ENCODE results near the gene SLC26A1.

The SLC26A1 gene

DNA sequence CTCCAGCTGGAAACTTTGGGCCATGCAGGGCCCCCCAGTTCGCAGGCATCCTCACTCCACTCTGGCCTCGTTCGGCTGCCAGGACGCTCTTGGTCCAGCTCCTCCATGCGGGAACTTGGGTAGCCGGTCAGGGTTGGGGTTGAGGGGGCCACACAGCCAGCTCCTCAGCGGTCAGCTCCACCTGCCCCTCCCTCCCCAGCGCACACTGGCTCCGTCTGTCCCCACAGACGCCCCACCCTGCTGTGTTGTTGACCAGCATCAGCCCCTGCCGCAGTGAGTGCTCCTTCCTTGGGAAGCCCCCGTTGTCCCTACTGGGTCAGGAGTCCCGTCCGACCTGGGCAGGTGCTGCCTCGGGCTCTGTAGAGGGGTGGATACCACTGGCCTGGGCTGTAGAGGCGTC lies 24.0 kb upstream of the SLC26A1 start:
- WGBS (ENCODE audit: extremely low coverage, insufficient coverage, insufficient read length): no CpG with 5 or more reads among the region's 16 CpGs
- no peak overlapping the region for H3K9ac ChIP-seq (ENCODE audit: low read length)
- peaks cover 6% of the 10 kb centered on the region for H3K9me3 ChIP-seq (ENCODE audit: insufficient read depth, low read depth, low read length)
- H2BK5ac ChIP-seq (ENCODE audit: low read depth, low read length, poor library complexity): no peak overlapping the region
- no peak overlapping the region for H2AFZ ChIP-seq (ENCODE audit: insufficient read depth, low read length, poor library complexity)
- no peak overlapping the region for H2AK5ac ChIP-seq (ENCODE audit: low read length)
- H3K79me2 ChIP-seq (ENCODE audit: control insufficient read depth, insufficient read depth, low read length, poor library complexity): no peaks in the 10 kb centered on the region
- peaks cover 1% of the 10 kb centered on the region for H3K79me1 ChIP-seq (ENCODE audit: low read length)
- H3K36me3 ChIP-seq (ENCODE audit: control insufficient read depth in 1 of 2, insufficient read depth in 2 of 2, low read length in 2 of 2): peaks cover 0 to 6% of the 10 kb centered on the region in 2 experiments
- no peak overlapping the region for H3K23ac ChIP-seq (ENCODE audit: low read length)
- H4K8ac ChIP-seq (ENCODE audit: low read depth, low read length): no peak overlapping the region
- H3K27ac ChIP-seq (ENCODE audit: low read depth, low read length): no peak overlapping the region
- DNase-seq: no peak
- H2BK120ac ChIP-seq (ENCODE audit: insufficient read depth, low read length, poor library complexity): no peak overlapping the region
- H4K91ac ChIP-seq (ENCODE audit: low read depth, low read length): no peak overlapping the region
- H3K4me3 ChIP-seq (ENCODE audit: low read depth, low read length): no peak overlapping the region
- no peak overlapping the region for H3K14ac ChIP-seq (ENCODE audit: low read length)
- H4K12ac ChIP-seq (ENCODE audit: low read depth, low read length): no peak overlapping the region
- no peak overlapping the region for H3K4ac ChIP-seq (ENCODE audit: low read depth, low read length)
- H3K4me2 ChIP-seq (ENCODE audit: low read length): no peak overlapping the region
- no peak overlapping the region for H2BK12ac ChIP-seq (ENCODE audit: low read length)
- no peak overlapping the region for H3K18ac ChIP-seq (ENCODE audit: low read length)
- peaks cover 0 to 2% of the 10 kb centered on the region in 2 experiments for H3K4me1 ChIP-seq (ENCODE audit: control insufficient read depth in 1 of 2, insufficient read depth in 2 of 2, low read length in 2 of 2)
- H3K27me3 ChIP-seq (ENCODE audit: insufficient read depth, low read length): peaks cover 4% of the 10 kb centered on the region

DNA sequence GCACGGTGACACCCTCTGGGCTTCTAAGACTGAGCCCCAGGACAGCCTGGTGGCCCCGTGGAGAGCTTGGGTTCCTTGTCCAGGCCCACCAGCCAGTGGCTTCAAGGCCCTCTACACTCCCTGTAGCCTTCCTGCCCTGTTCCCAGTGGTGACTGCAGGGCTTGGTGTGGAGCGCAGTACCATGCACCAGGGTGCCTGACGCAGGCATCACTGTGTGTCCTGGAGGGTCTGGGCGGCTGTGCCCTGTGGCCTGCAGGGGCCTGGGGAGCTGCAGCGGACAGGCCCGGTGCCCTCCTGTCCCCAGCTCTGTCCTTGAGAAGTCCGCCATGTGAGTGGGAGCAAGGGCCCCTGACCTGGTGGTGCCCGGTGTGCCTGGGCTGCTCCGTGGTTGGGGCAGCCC lies 22.5 kb upstream of the SLC26A1 start:
- no peak overlapping the region for H4K91ac ChIP-seq (ENCODE audit: low read depth, low read length)
- H2BK5ac ChIP-seq (ENCODE audit: low read depth, low read length, poor library complexity): no peak overlapping the region
- H3K4me3 ChIP-seq (ENCODE audit: low read depth, low read length): no peak overlapping the region
- H3K79me1 ChIP-seq (ENCODE audit: low read length): peaks cover 2% of the 10 kb centered on the region
- DNase-seq: no peak
- peaks cover 2 to 6% of the 10 kb centered on the region in 2 experiments for H3K4me1 ChIP-seq (ENCODE audit: control insufficient read depth in 1 of 2, insufficient read depth in 2 of 2, low read length in 2 of 2)
- peaks cover 9% of the 10 kb centered on the region for H3K27me3 ChIP-seq (ENCODE audit: insufficient read depth, low read length)
- H3K4ac ChIP-seq (ENCODE audit: low read depth, low read length): no peak overlapping the region
- H3K27ac ChIP-seq (ENCODE audit: low read depth, low read length): no peak overlapping the region
- H3K14ac ChIP-seq (ENCODE audit: low read length): no peak overlapping the region
- no peaks in the 10 kb centered on the region for H3K79me2 ChIP-seq (ENCODE audit: control insufficient read depth, insufficient read depth, low read length, poor library complexity)
- no peak overlapping the region for H2AFZ ChIP-seq (ENCODE audit: insufficient read depth, low read length, poor library complexity)
- WGBS (ENCODE audit: extremely low coverage, insufficient coverage, insufficient read length): no CpG with 5 or more reads among the region's 10 CpGs
- no peak overlapping the region for H2BK120ac ChIP-seq (ENCODE audit: insufficient read depth, low read length, poor library complexity)
- peaks cover 0 to 6% of the 10 kb centered on the region in 2 experiments for H3K36me3 ChIP-seq (ENCODE audit: control insufficient read depth in 1 of 2, insufficient read depth in 2 of 2, low read length in 2 of 2)
- H2BK12ac ChIP-seq (ENCODE audit: low read length): no peak overlapping the region
- H3K18ac ChIP-seq (ENCODE audit: low read length): no peak overlapping the region
- no peak overlapping the region for H4K8ac ChIP-seq (ENCODE audit: low read depth, low read length)
- no peak overlapping the region for H3K9ac ChIP-seq (ENCODE audit: low read length)
- peaks cover 6% of the 10 kb centered on the region for H3K9me3 ChIP-seq (ENCODE audit: insufficient read depth, low read depth, low read length)
- no peak overlapping the region for H3K4me2 ChIP-seq (ENCODE audit: low read length)
- H2AK5ac ChIP-seq (ENCODE audit: low read length): no peak overlapping the region
- H4K12ac ChIP-seq (ENCODE audit: low read depth, low read length): no peak overlapping the region
- no peak overlapping the region for H3K23ac ChIP-seq (ENCODE audit: low read length)

- Histone ChIP-seq H3K27ac (ENCODE audit: low read depth, low read length) (no peak overlapping the region), H3K4me2 (ENCODE audit: low read length) (no peak overlapping the region), H3K9me3 (ENCODE audit: insufficient read depth, low read depth, low read length) (peaks cover 6% of the 10 kb centered on the region), H3K23ac (ENCODE audit: low read length) (no peak overlapping the region), H4K12ac (ENCODE audit: low read depth, low read length) (no peak overlapping the region), H2AFZ (ENCODE audit: insufficient read depth, low read length, poor library complexity) (no peak overlapping the region), H2BK12ac (ENCODE audit: low read length) (no peak overlapping the region), H3K36me3 (ENCODE audit: control insufficient read depth in 1 of 2, insufficient read depth in 2 of 2, low read length in 2 of 2) (peaks cover 0 to 6% of the 10 kb centered on the region in 2 experiments), H3K18ac (ENCODE audit: low read length) (no peak overlapping the region), H3K4me3 (ENCODE audit: low read depth, low read length) (no peak overlapping the region), H3K9ac (ENCODE audit: low read length) (no peak overlapping the region), H3K27me3 (ENCODE audit: insufficient read depth, low read length) (peaks cover 15% of the 10 kb centered on the region), H3K4ac (ENCODE audit: low read depth, low read length) (no peak overlapping the region), H2BK5ac (ENCODE audit: low read depth, low read length, poor library complexity) (no peak overlapping the region), H3K79me2 (ENCODE audit: control insufficient read depth, insufficient read depth, low read length, poor library complexity) (no peaks in the 10 kb centered on the region), H4K8ac (ENCODE audit: low read depth, low read length) (no peak overlapping the region), H3K4me1 (ENCODE audit: control insufficient read depth in 1 of 2, insufficient read depth in 2 of 2, low read length in 2 of 2) (peaks cover 8 to 10% of the 10 kb centered on the region in 2 experiments), H2AK5ac (ENCODE audit: low read length) (no peak overlapping the region), H3K79me1 (ENCODE audit: low read length) (peaks cover 2% of the 10 kb centered on the region), H3K14ac (ENCODE audit: low read length) (no peak overlapping the region), H2BK120ac (ENCODE audit: insufficient read depth, low read length, poor library complexity) (no peak overlapping the region), H4K91ac (ENCODE audit: low read depth, low read length) (no peak overlapping the region)
- WGBS (ENCODE audit: extremely low coverage, insufficient coverage, insufficient read length): no CpG with 5 or more reads among the region's 8 CpGs
- DNase-seq: no peak
Observed at GRCh38 chr4:1015179-1015578, 22.0 kb upstream of the SLC26A1 start.

GRCh38 chr4:1014291-1015167 lies 21.3 kb upstream of the SLC26A1 start:
- Histone ChIP-seq H3K14ac (ENCODE audit: low read length) (no peak overlapping the region), H3K9me3 (ENCODE audit: insufficient read depth, low read depth, low read length) (peaks cover 8% of the 10 kb centered on the region), H3K79me1 (ENCODE audit: low read length) (peaks cover 2% of the 10 kb centered on the region), H2BK5ac (ENCODE audit: low read depth, low read length, poor library complexity) (no peak overlapping the region), H3K27me3 (ENCODE audit: insufficient read depth, low read length) (peaks cover 19% of the 10 kb centered on the region), H4K12ac (ENCODE audit: low read depth, low read length) (no peak overlapping the region), H3K79me2 (ENCODE audit: control insufficient read depth, insufficient read depth, low read length, poor library complexity) (no peaks in the 10 kb centered on the region), H4K8ac (ENCODE audit: low read depth, low read length) (no peak overlapping the region), H3K23ac (ENCODE audit: low read length) (no peak overlapping the region), H4K91ac (ENCODE audit: low read depth, low read length) (no peak overlapping the region), H2BK12ac (ENCODE audit: low read length) (no peak overlapping the region), H2AFZ (ENCODE audit: insufficient read depth, low read length, poor library complexity) (no peak overlapping the region), H2BK120ac (ENCODE audit: insufficient read depth, low read length, poor library complexity) (no peak overlapping the region), H2AK5ac (ENCODE audit: low read length) (no peak overlapping the region), H3K4ac (ENCODE audit: low read depth, low read length) (no peak overlapping the region), H3K4me2 (ENCODE audit: low read length) (no peak overlapping the region), H3K36me3 (ENCODE audit: control insufficient read depth in 1 of 2, insufficient read depth in 2 of 2, low read length in 2 of 2) (peaks cover 0 to 6% of the 10 kb centered on the region in 2 experiments), H3K18ac (ENCODE audit: low read length) (no peak overlapping the region), H3K4me3 (ENCODE audit: low read depth, low read length) (no peak overlapping the region), H3K9ac (ENCODE audit: low read length) (no peak overlapping the region), H3K4me1 (ENCODE audit: control insufficient read depth in 1 of 2, insufficient read depth in 2 of 2, low read length in 2 of 2) (peaks cover 12 to 15% of the 10 kb centered on the region in 2 experiments), H3K27ac (ENCODE audit: low read depth, low read length) (no peak overlapping the region)
- WGBS (ENCODE audit: extremely low coverage, insufficient coverage, insufficient read length): no CpG with 5 or more reads among the region's 36 CpGs
- peak in 1 of 2 donors; percentile 31 for DNase-seq
